PC-9 (cell line): ENCODE measurements around the gene CEP72. TPM values are rescaled to one million over a fixed set of nuclear protein-coding genes. Genes with fewer than 3 reads are reported as not detected.

Experiments used
- BruUV-seq: library from RNA; stranded (reverse); fragments of 400-500 nt; replicated peaks from 2 replicates; lab custom pipeline; 2021; lab: Mats Ljungman, UMichigan
- CTCF ChIA-PET: fragments of 300-600 bp; sonication (Branson Sonifier 250); formaldehyde crosslinking; loops from one replicate; lab custom pipeline; 2022; ENCODE audit warnings: antibody characterized with exemption; lab: Charles Lee
- POLR2A ChIA-PET: fragments of 300-600 bp; sonication (Branson Sonifier 250); formaldehyde crosslinking; loops from one replicate; lab custom pipeline; 2022; ENCODE audit warnings: antibody characterized with exemption; ENCODE audit not compliant: unreplicated experiment; lab: Charles Lee
- DNase-seq, 2 experiments: peaks; one replicate each; pipeline versions ENCODE4 v3.0.0 to v3.0.0-alpha.2; 2015 to 2022; ENCODE audit warnings: mixed read lengths in 1 of 2
- H2AFZ ChIP-seq: fragments of 200-600 bp; sonication (generic); 2 replicates; pipeline ENCODE4 v1.8.1; 2017; ENCODE audit warnings: antibody characterized with exemption
- H3F3A ChIP-seq: fragments of 200-600 bp; sonication (generic); 2 replicates; pipeline ENCODE4 v1.8.1; 2017; ENCODE audit warnings: antibody characterized with exemption, mild to moderate bottlenecking, low read depth; ENCODE audit not compliant: insufficient read depth
- H3K27ac ChIP-seq: fragments of 200-600 bp; sonication (generic); 2 replicates; pipeline ENCODE4 v1.6.1; 2016; ENCODE audit warnings: mixed run types
- H3K27me3 ChIP-seq: fragments of 200-600 bp; sonication (generic); 2 replicates; pipeline ENCODE4 v1.6.1; 2016; ENCODE audit warnings: low read depth, mixed run types; ENCODE audit not compliant: insufficient read depth
- H3K36me3 ChIP-seq: fragments of 200-600 bp; sonication (generic); 2 replicates; pipeline ENCODE4 v1.6.1; 2016; ENCODE audit warnings: low read depth, mixed run types
- H3K4me1 ChIP-seq: fragments of 200-600 bp; sonication (generic); replicated peaks from 2 replicates; pipeline ENCODE4 v1.6.1; 2016; ENCODE audit warnings: mixed run types; ENCODE audit not compliant: insufficient read depth
- H3K4me2 ChIP-seq: fragments of 200-600 bp; sonication (generic); 2 replicates; pipeline ENCODE4 v1.6.1; 2017; ENCODE audit warnings: mixed run types
- H3K4me3 ChIP-seq: fragments of 200-600 bp; sonication (generic); 2 replicates; pipeline ENCODE4 v1.6.1; 2016; ENCODE audit warnings: mixed run types
- H3K79me2 ChIP-seq: fragments of 200-600 bp; sonication (generic); 2 replicates; pipeline ENCODE4 v1.6.1; 2017; ENCODE audit warnings: low read depth, mixed run types
- H3K9me2 ChIP-seq: fragments of 200-600 bp; sonication (generic); 2 replicates; pipeline ENCODE4 v1.8.1; 2017; ENCODE audit warnings: mild to moderate bottlenecking; ENCODE audit not compliant: insufficient read depth
- H3K9me3 ChIP-seq: fragments of 200-600 bp; sonication (generic); 2 replicates; pipeline ENCODE4 v1.8.1; 2016; ENCODE audit warnings: low read depth; ENCODE audit not compliant: insufficient read depth
- H4K20me1 ChIP-seq: fragments of 200-600 bp; sonication (generic); 2 replicates; pipeline ENCODE4 v1.8.1; 2017; ENCODE audit not compliant: insufficient read depth
- CTCF ChIP-seq: fragments of 200-600 bp; sonication (generic); conservative IDR thresholded peaks from 2 replicates; pipeline ENCODE4 v1.6.1; 2017; ENCODE audit warnings: mixed run types, antibody characterized with exemption, mild to moderate bottlenecking, moderate library complexity
- EZH2 ChIP-seq: fragments of 200-600 bp; sonication (generic); IDR thresholded peaks from 2 replicates; pipeline ENCODE4 v1.8.0; 2017; ENCODE audit warnings: antibody characterized with exemption, low read depth
- intact Hi-C: fragments of 100-400 bp; cut with micrococcal nuclease; formaldehyde crosslinking; loops from one replicate; pipeline ENCODE4 v1.10.0; 2022; ENCODE audit not compliant: unreplicated experiment
- total RNA-seq: library from RNA; stranded (reverse); gene quantifications from 2 replicates; pipeline ENCODE4 v1.2.3, GENCODE V29; 2021

Gene CEP72
- total RNA-seq, 1 experiment from 2014 or later = 86.8 TPM

GRCh38 chr5:568809-569208 is 43.3 kb upstream of the CEP72 start:
- Histone ChIP-seq H3K9me3 (no peaks in the 10 kb centered on the region), H3K36me3 (no peaks in the 10 kb centered on the region), H3K27me3 (peaks cover 80% of the 10 kb centered on the region), H3K4me3 (no peak overlapping the region), H3K4me2 (no peak overlapping the region), H4K20me1 (no peaks in the 10 kb centered on the region), H3K9me2 (no peaks in the 10 kb centered on the region), H3K27ac (no peak overlapping the region), H3F3A (no peaks in the 10 kb centered on the region), H3K79me2 (no peaks in the 10 kb centered on the region), H2AFZ (no peak overlapping the region), H3K4me1 (no peaks in the 10 kb centered on the region)
- no TSS peak for BruUV-seq
- no peak for DNase-seq
- CTCF ChIA-PET = no interaction called here
- intact Hi-C loops = no loop called here
- no peak for TF ChIP-seq CTCF
- no peak for TF ChIP-seq EZH2
- POLR2A ChIA-PET = no interaction called here

- DNase-seq = no peak
- H3K9me3 ChIP-seq = no peaks in the 10 kb centered on the region
- H2AFZ ChIP-seq = no peak overlapping the region
- H3K4me3 ChIP-seq = no peak overlapping the region
- no peak overlapping the region for H3K27ac ChIP-seq
- BruUV-seq = no TSS peak
- TF ChIP-seq CTCF = no peak
- TF ChIP-seq EZH2 = no peak
- H3K4me1 ChIP-seq = no peaks in the 10 kb centered on the region
- CTCF ChIA-PET = no interaction called here
- POLR2A ChIA-PET = no interaction called here
- intact Hi-C loops = no loop called here
- H3K4me2 ChIP-seq = no peak overlapping the region
- no peaks in the 10 kb centered on the region for H3F3A ChIP-seq
- no peaks in the 10 kb centered on the region for H3K79me2 ChIP-seq
- no peaks in the 10 kb centered on the region for H3K36me3 ChIP-seq
- H3K9me2 ChIP-seq = no peaks in the 10 kb centered on the region
- H3K27me3 ChIP-seq = peaks cover 85% of the 10 kb centered on the region
- no peaks in the 10 kb centered on the region for H4K20me1 ChIP-seq
Measured at GRCh38 chr5:569358-569867, 42.7 kb upstream of the CEP72 start.

- Histone ChIP-seq H3K79me2 (no peaks in the 10 kb centered on the region), H4K20me1 (no peaks in the 10 kb centered on the region), H3K9me2 (no peaks in the 10 kb centered on the region), H3K36me3 (no peaks in the 10 kb centered on the region), H3K27me3 (peaks cover 89% of the 10 kb centered on the region), H3K27ac (no peak overlapping the region), H3K4me2 (no peak overlapping the region), H3K4me1 (no peaks in the 10 kb centered on the region), H2AFZ (no peak overlapping the region), H3K9me3 (no peaks in the 10 kb centered on the region), H3F3A (no peaks in the 10 kb centered on the region), H3K4me3 (no peak overlapping the region)
- TF ChIP-seq CTCF = no peak
- no peak for TF ChIP-seq EZH2
- DNase-seq = no peak
- intact Hi-C loops = no loop called here
- no TSS peak for BruUV-seq
- ChIA-PET CTCF (no interaction called here), POLR2A (no interaction called here)
Measured at GRCh38 chr5:569868-570361, 42.2 kb upstream of the CEP72 start.
